HG03442 (cell line): ENCODE measurements around the gene NFATC2.
"Not testable (repeated sequence)": the region's sequence is repeated elsewhere in the genome, so short reads cannot be mapped to it uniquely, and the experiment has no call there.

ENCODE experiments used
- ATAC-seq: cut with Tn5 transposase; IDR thresholded peaks from one replicate; pipeline ENCODE4 v1.9.1; 2021; ENCODE audit warnings: mild to moderate bottlenecking, moderate library complexity; ENCODE audit not compliant: unreplicated experiment

The NFATC2 gene

DNA sequence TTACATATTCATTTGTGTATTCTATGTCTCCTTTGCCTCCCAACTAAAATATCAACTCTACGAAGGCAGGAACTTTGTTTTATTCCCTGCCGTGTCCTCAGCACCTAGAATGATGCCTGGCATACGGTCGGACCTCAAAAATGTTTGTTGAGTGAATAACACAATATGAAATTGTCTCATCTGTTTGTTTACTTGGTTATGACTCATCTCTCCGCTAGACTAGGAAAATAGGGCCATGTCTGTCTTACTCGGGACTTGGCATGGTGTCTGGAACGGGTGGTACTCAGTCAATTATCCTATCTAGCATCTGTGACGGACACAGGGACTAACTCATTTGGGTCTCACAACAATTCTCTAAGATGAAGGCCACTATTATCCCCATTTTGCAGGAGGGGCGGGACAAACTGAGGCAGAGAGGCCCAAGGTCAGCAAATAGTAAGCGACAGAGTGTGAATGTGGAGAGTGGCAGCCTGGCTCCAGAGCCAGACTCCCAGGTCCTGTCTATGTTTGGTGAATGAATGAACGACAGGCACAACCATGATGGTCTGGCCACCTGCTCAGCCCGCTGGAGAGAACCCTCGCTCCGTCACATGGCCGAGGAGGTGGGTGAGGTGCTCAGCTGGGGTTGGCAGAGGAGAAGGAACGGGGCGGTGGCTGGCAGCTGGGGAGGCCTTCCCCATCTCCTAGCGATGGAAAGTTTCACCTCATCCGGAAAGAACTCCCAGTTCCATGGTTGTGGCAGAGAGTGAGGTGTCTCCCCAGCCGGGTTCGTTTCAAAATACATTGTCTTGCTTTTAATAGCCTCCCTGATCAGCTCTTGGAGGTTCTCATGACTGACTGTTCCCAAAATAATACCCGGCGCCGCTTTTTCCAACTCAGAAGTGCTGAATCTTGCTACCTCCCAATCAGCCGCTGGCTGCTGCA is 27.6 kb upstream of the NFATC2 start:
- no peak for ATAC-seq

GRCh38 chr20:51568533-51568932 is 26.0 kb upstream of the NFATC2 start:
- not testable (repeated sequence) for ATAC-seq

DNA sequence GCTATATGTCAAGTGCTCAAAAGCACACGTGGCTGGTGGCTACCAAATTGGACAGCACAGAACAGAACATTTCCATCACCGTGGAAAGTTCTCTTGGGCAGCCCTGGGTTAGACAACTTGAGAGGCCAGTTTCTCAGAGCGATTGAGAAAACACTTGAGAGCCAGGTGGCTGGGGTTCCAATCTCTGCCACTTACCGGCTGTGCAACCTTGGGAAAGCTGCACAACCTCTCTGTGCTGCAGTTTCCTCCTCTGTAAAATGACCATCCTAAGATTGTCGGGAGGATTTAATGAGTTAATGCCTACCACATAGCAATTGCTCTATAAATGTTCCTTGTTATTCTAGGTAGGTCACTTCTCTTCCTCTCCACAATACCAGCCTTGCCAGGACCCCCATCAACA is 25.1 kb upstream of the NFATC2 start:
- no peak for ATAC-seq

GRCh38 chr20:51566594-51566993 is 24.1 kb upstream of the NFATC2 start:
- ATAC-seq: no peak

GRCh38 chr20:51565298-51566144 is 23.0 kb upstream of the NFATC2 start:
- ATAC-seq: no peak

- ATAC-seq: no peak
Measured at GRCh38 chr20:51563486-51564332, 21.2 kb upstream of the NFATC2 start.

DNA sequence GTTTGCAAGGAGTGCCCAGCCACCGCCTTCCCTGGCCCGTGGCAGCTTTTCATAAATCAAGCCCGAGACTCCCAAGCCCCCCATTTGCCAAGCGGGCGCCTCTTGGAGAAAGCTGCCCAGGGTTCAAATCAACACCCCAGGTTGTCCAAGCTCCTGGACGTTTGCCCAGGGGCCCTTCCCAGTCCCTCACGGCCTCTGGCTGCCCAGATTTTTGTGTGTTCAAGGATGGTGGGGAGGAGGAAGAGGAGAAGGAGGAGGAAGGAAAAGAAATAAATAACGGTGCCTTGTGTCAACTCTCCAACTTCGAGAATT is 20.6 kb upstream of the NFATC2 start:
- ATAC-seq: no peak

- ATAC-seq: no peak
Measured at GRCh38 chr20:51562332-51563173, 20.0 kb upstream of the NFATC2 start.

- no peak for ATAC-seq
Measured at GRCh38 chr20:51562027-51562331, 19.5 kb upstream of the NFATC2 start.

GRCh38 chr20:51560550-51561307 is 18.2 kb upstream of the NFATC2 start:
- ATAC-seq: no peak

DNA sequence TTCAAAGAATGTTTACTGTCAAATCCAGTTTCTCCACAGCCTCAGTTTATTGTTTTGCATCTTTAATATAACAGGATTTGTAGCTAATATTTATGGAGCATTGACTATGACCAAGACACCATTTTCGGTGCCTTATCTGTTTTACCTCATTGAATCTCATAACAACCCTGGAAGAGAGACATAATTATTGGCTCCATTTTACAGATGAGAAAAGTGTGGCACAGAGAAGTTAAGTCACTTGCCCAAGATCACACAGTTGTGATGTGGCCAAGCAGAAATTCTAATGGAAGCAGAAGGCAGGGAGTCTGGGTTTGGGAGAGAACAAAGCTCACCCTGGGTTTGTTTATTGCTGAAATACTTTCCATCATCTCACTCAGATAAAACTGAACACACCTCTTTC is 17.5 kb upstream of the NFATC2 start:
- no peak for ATAC-seq

DNA sequence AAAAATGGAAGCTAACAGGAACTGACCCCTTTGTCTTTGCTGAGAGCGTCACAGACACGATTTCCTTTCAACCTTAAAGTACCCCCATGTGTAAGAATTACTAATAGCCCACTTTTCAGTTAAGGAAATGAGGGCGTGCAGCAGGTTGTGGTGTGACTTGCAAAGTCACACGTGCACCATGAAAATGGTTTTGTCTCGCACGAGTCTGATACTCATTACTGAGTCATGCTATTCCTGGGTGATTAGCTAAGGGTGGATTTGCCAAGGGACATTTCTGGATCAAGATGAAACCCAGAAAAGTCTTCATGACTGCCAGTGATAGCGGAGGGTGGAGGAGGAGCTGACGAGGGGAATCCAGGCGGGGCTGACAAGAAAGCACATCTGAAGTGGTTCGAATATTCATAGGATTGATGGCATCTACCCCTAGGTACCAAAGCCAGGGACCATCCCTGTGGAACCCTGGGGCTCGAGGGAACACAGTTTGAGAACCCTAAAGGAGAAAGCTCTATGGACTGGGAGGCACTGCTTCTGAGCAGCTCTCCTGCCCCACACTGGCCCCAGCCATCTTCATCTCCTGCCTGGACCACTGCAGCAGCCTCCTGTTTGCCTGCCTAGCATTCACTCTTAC is 12.1 kb upstream of the NFATC2 start:
- ATAC-seq: no peak

- no peak for ATAC-seq
Measured at GRCh38 chr20:51553897-51554486, 11.5 kb upstream of the NFATC2 start.

DNA sequence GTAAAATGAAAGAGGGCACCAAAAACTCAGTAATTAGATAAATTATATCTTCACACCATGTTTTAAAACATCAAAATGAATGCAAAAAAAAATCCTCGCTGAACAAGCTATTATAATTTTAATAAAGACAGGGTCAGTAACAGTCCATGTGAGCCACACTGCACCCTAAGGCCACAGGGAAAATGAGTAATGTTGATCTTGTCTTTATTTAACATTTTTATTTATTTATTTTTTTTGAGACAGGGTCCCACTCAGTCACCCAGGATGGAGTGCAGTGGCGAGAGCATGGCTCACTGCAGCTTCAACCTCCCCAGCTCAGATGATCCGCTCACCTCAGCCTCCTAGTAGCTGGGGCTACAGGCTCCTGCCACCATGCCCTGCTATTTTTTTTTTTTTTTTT is 8.7 kb upstream of the NFATC2 start:
- ATAC-seq: no peak

DNA sequence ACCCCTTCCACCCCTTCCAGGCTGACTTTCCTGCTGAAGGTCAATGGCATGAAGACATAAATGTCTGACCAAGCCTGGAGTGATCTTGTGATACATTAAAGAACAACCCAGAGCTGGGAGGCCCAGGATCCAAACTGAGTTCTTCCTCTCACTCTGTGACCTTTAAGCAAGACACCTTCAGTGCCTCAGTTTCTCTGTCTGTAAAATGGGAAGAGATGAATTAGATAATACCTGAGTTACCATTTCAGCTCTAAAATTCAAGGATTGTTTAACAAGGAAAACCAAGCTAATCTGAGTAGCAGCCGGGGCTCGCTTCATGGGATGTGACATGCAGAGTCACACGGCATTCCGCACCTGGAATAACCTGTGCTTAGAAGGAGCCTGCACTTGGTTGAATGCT is 7.0 kb upstream of the NFATC2 start:
- no peak for ATAC-seq

DNA sequence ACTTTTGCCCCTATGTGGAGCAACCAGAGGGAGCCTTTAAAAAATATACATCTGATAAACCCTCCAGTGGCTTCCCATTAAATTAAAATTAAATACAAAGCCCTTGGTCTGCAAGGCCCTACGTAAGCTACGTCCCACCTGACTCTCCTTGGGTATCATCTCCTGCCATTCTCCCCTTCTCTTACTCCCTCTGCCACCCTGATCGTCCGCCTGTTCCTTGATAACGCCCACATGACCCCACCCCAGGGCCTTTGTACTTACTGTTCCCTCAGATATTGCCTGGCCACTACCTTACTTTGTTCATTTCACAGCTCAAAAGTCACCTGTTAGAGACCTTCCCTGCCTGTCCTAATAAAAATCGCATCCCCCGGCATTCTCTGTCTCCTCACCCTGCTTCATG is 5.4 kb upstream of the NFATC2 start:
- ATAC-seq: no peak

DNA sequence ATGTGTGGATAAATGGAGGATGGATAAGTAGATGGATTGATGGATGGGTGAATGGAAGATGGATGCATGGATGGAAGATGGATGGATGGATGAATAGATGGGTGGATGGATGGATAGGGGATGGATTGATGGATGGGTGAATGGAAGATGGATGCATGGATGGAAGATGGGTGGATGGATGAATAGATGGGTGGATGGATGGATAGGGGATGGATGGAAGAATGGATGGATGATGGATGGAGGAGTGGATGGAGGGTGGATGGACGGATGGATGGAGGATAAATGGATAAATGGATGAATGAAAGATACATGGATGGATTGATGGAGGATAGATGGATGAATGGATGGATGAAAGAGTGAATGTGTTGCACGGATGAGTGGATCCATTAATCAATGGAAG is 3.0 kb upstream of the NFATC2 start:
- ATAC-seq: no peak

DNA sequence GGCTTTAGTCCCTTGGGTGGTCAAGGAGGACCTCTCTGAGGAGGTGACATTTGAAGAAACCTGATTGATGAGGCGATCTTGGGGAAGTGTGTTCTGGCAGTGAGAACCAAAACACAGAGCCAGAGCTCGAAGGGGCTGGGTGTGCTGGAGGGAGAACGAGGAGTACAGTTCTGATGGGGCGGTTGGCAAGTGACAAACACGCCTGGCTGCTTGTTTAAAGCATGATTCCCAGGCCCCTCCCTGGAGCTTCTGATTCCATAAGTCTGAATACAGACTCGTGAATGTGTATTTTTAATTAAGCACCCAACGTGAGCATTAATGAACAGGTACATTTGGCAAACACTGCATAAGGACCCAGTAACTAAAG is 886 bp upstream of the NFATC2 start:
- ATAC-seq: no peak

DNA sequence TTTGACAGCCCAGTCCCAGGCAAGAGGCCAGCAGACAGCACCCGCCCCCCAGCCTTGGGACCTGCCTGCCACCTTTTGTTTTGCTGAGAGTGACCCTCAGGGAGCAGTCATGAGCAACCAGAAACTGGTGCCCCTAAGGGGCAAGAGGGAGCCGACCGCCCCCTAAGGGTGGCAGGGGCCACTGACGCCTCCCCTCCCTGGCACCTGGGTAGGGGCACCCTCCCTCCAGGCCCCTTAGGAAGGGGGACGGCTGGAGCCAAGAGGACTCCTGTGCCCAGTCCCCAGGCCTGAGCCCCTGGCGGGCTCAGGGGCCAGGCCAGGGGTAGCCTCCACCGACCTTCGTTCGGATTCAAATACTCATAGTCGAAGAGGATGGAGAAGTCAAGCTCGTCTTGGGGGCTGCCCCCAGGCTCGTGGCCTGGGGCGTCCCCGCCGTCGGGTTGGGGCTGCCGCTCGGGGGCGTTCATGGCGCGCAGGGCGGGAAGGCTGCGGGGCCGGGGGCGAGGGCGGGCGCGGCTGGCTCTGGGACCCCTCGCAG is 417 bp downstream of the NFATC2 start:
- ATAC-seq: peak; percentile 38
